OCI-LY7 (cell line): Measurements from ENCODE around the gene NAB2. TPM values are rescaled to one million over a fixed set of nuclear protein-coding genes. Genes with fewer than 3 reads are reported as not detected.

Experiments used
- BruUV-seq: library from RNA; stranded (reverse); fragments of 400-500 nt; replicated peaks from 2 replicates; lab custom pipeline; 2021; lab: Mats Ljungman, UMichigan
- CTCF ChIA-PET: fragments of 300-600 bp; sonication (Branson Sonifier 250); formaldehyde crosslinking; loops from one replicate; lab custom pipeline; 2022; ENCODE audit warnings: antibody characterized with exemption; ENCODE audit not compliant: unreplicated experiment; lab: Charles Lee
- POLR2A ChIA-PET: fragments of 300-600 bp; sonication (Branson Sonifier 250); formaldehyde crosslinking; loops from one replicate; lab custom pipeline; 2022; ENCODE audit warnings: antibody characterized with exemption; lab: Charles Lee
- DNase-seq: peaks from one replicate; pipeline ENCODE4 v3.0.0-alpha.2; 2015; ENCODE audit warnings: low spot score
- H2AFZ ChIP-seq: fragments of 200-600 bp; sonication (generic), shearing (Covaris generic); 2 replicates; pipeline ENCODE4 v1.6.1; 2014; ENCODE audit warnings: mild to moderate bottlenecking, antibody characterized with exemption, low read length, moderate library complexity
- H3K27ac ChIP-seq: fragments of 200-600 bp; sonication (generic); 2 replicates; pipeline ENCODE4 v1.5.1; 2014; ENCODE audit warnings: mixed run types, low read depth, mild to moderate bottlenecking, moderate library complexity, low read length, inconsistent platforms; ENCODE audit not compliant: poor library complexity, severe bottlenecking
- H3K36me3 ChIP-seq: fragments of 200-600 bp; sonication (generic); 2 replicates; pipeline ENCODE4 v1.6.1; 2014; ENCODE audit warnings: mild to moderate bottlenecking, antibody characterized with exemption, low read length, moderate library complexity, mixed read lengths; ENCODE audit not compliant: insufficient read depth
- H3K4me1 ChIP-seq: fragments of 200-600 bp; sonication (generic); 2 replicates; pipeline ENCODE4 v1.5.1; 2014; ENCODE audit warnings: mild to moderate bottlenecking, low read length; ENCODE audit not compliant: insufficient read depth, poor library complexity, severe bottlenecking
- H3K4me2 ChIP-seq: fragments of 200-600 bp; sonication (generic); 2 replicates; pipeline ENCODE4 v1.6.1; 2014; ENCODE audit warnings: mild to moderate bottlenecking, low read length
- H3K4me3 ChIP-seq: fragments of 200-600 bp; sonication (generic); 2 replicates; pipeline ENCODE4 v1.5.1; 2014; ENCODE audit warnings: mild to moderate bottlenecking, low read depth, low read length; ENCODE audit not compliant: poor library complexity, severe bottlenecking
- H3K79me2 ChIP-seq: fragments of 200-600 bp; sonication (generic); 2 replicates; pipeline ENCODE4 v1.6.1; 2016; ENCODE audit warnings: low read depth, mild to moderate bottlenecking, low read length, moderate library complexity, mixed read lengths; ENCODE audit not compliant: insufficient read depth
- H3K9me2 ChIP-seq: fragments of 200-600 bp; sonication (generic); 2 replicates; pipeline ENCODE4 v1.6.1; 2016; ENCODE audit warnings: mild to moderate bottlenecking, low read length, mixed read lengths; ENCODE audit not compliant: insufficient read depth
- H3K9me3 ChIP-seq: fragments of 200-600 bp; sonication (generic); 2 replicates; pipeline ENCODE4 v1.6.1; 2014; ENCODE audit warnings: mild to moderate bottlenecking, mixed run types, low read length, mixed read lengths
- H4K20me1 ChIP-seq: fragments of 200-600 bp; sonication (generic); 2 replicates; pipeline ENCODE4 v1.6.1; 2014; ENCODE audit warnings: mild to moderate bottlenecking, antibody characterized with exemption, low read length, moderate library complexity, mixed read lengths; ENCODE audit not compliant: insufficient read depth
- CTCF ChIP-seq: fragments of 200-600 bp; sonication (generic); conservative IDR thresholded peaks from 2 replicates; pipeline ENCODE4 v1.5.1; 2014; ENCODE audit warnings: mild to moderate bottlenecking, antibody characterized with exemption, low read length, moderate library complexity, mixed read lengths
- EZH2phosphoT487 ChIP-seq: fragments of 200-600 bp; sonication (generic); IDR thresholded peaks from 2 replicates; pipeline ENCODE4 v1.6.1; 2018; ENCODE audit warnings: low read depth, borderline replicate concordance, mild to moderate bottlenecking, mixed run types, antibody characterized with exemption, low read length, moderate library complexity, mixed read lengths
- intact Hi-C: fragments of 100-400 bp; cut with micrococcal nuclease; formaldehyde crosslinking; loops from one replicate; pipeline ENCODE4 v1.10.0; 2022; ENCODE audit not compliant: unreplicated experiment
- total RNA-seq, 2 experiments: library from RNA; depleted of rRNA in 1 of 2; stranded (reverse); fragments of >200 nt in 1 of 2; shearing (Covaris generic) in 1 of 2; gene quantifications; 2 replicates each; pipeline ENCODE4 v1.2.3, GENCODE V29; 2014 to 2022

NAB2 gene
- total RNA-seq, 2 experiments from 2014 or later: 6.8 to 8.5 TPM

- H3K9me2 ChIP-seq: no peaks in the 10 kb centered on the region
Observed at GRCh38 chr12:57093415-57094207, 4.7 kb downstream of the NAB2 start.

DNA sequence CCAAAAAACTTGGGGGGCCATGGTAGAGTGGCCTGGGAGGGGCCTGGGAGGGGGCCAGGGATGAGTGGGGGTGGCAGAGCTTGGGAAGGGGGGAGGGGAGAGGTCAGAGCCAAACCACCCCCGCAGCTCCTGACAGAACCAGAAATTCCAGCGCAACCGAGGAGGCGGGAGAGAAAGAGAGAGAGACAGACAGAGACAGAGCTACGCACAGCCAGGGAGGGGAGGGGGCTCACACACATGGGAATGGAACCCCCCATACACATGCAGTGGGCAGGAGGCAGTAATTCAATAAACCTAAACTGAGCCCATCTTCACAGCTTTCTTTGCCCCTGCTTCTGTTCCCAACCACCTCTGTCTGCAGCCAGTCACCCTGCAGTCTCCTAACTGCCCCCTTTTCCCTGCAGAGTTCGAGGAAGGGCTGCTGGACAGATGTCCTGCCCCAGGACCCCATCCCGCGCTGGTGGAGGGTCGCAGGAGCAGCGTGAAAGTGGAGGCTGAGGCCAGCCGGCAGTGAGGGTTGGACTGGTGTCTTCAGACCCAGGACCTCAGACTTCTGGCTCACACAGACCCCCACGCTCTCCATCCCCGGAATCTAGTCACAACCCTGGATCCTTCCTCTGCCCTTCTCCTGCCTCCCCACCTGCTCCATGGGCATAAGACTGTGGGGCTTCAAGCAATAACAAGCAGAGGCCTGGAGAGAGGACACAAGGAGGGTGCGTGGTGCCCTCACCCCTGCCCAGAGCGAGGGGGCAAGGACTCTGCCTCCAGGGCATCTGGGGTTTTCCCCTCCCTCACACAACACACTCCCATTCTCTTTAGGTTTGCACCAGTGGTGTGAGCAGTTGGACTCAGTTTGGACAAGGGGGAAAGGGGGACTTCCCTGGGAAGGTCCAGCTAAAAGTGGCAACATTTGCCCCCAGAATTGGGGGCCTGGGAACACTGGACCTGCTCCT is 5.6 kb downstream of the NAB2 start:
- Histone ChIP-seq H3K36me3 (peaks cover 67% of the 10 kb centered on the region), H3K4me2 (peak overlapping the region; percentile 54), H3K9me2 (no peaks in the 10 kb centered on the region), H3K79me2 (no peaks in the 10 kb centered on the region), H4K20me1 (no peaks in the 10 kb centered on the region), H3K9me3 (no peaks in the 10 kb centered on the region), H3K27ac (peak overlapping the region; percentile 6), H3K4me3 (no peak overlapping the region), H2AFZ (no peak overlapping the region), H3K4me1 (peaks cover 25% of the 10 kb centered on the region)
- no peak for TF ChIP-seq CTCF
- no peak for TF ChIP-seq EZH2phosphoT487
- POLR2A ChIA-PET: interaction anchor here (0.6 kb wide), 1 partner anchor 13 kb away, joined by 3 read pairs; no protein-coding TSS in a partner anchor
- CTCF ChIA-PET: interaction anchor here (2.9 kb wide), 1 partner anchor 25 kb away, joined by 10 read pairs; no protein-coding TSS in a partner anchor
- BruUV-seq: no TSS peak
- no peak for DNase-seq
- intact Hi-C loops: no loop called here

More at GRCh38 chr12:57093415-57094207, 4.7 kb downstream of the NAB2 start:
- no TSS peak for BruUV-seq
- Histone ChIP-seq H3K4me3 (peak overlapping the region; percentile 19), H3K79me2 (no peaks in the 10 kb centered on the region), H4K20me1 (no peaks in the 10 kb centered on the region), H3K27ac (peak overlapping the region; percentile 6), H3K36me3 (peaks cover 58% of the 10 kb centered on the region), H3K4me2 (peak overlapping the region; percentile 54), H2AFZ (no peak overlapping the region), H3K9me3 (no peaks in the 10 kb centered on the region), H3K4me1 (peaks cover 25% of the 10 kb centered on the region)
- TF ChIP-seq CTCF (peak; percentile 75), EZH2phosphoT487 (no peak)
- intact Hi-C loops: loop anchor here (1.0 kb wide), 1 partner anchor 24 kb away; no protein-coding TSS in a partner anchor
- DNase-seq: peak; percentile 55
- ChIA-PET CTCF (interaction anchor here (2.9 kb wide), 1 partner anchor 24 kb away, joined by 10 read pairs; no protein-coding TSS in a partner anchor), POLR2A (interaction anchor here (0.6 to 1.1 kb wide), 2 partner anchors 11 to 14 kb away, joined by 3 read pairs; no protein-coding TSS in a partner anchor)
